Kidney tubule cell (primary cell): ENCODE results near the gene RBPJ.
A peak's percentile ranks its signal among the peaks of the same experiment; 100 is the strongest.

Experiments
- DNase-seq: peaks from one replicate; pipeline ENCODE4 v3.0.0-alpha.2; 2018; ENCODE audit warnings: low spot score

Gene RBPJ

DNA sequence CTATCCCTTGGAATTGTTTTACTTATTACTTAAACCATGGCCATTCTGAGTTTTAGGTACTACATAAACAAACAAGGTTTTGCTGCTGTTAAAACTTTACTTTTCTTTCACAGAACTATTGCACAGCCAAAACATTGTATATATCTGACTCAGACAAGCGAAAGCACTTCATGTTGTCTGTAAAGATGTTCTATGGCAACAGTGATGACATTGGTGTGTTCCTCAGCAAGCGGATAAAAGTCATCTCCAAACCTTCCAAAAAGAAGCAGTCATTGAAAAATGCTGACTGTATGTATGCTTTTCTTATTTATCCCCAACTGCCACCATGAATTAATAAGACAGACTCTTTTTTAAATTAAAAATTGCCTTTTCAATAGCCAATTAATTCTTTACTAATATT, 99.6 kb downstream of the RBPJ start:
- no peak for DNase-seq

DNA sequence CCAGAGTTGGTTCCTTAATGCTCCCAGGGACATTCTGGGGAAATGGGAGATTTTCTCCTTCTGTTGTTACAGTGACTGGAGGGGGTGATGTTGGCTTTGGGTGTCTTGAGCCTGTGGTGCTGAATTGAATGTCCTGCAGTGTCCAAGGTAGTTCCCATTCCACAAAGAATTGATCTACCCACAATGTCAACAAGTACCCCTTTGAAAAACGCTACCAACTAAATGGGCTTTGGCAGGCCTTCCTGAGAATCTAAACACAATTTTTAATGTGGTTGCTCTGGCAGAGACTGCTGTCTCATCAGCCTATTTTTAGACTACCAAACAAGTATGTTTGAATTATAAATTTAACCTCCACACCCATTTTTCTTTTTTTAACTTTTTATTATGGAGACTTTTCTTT, 100.1 kb downstream of the RBPJ start:
- no peak for DNase-seq

GRCh38 chr4:26424153-26424552, 103.3 kb downstream of the RBPJ start:
- DNase-seq, result no peak

DNA sequence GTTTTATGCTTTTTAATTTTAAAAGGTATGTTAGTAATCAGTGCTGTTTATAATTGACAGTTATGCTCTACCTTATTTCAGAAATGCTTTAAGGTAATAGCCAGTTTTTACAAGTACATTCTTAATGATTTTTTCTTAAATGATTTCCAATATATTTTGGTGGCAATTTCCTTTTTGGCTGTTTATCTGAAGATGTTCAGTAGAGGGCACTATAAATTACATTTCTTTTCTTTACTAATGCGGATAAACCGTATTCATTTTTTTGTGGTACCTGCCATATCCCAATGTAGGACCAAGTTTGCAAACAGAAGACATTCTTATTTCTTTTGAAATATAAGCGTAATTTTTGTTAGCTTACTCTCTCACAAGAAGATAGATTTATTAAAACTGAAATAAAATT, 104.0 kb downstream of the RBPJ start:
- DNase-seq, result no peak

DNA sequence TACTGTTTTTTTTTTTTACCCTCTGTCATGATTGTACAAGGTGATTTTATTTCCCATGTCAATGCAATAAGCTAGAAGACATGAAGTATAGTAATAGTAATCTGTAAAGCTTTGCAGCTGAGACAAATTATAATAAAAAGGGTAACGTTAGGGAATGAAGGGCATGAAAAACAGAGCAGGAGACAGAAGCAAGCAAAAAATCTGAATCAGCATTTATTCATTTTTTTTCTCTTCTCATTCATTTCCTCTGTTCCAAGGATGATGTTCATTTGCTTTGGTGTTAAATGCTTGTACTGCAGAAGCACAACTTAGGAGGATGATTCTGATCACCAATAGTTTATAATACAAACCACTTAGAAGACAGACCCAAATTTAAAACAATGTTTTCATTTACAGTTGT, 105.1 kb downstream of the RBPJ start:
- DNase-seq, result no peak

DNA sequence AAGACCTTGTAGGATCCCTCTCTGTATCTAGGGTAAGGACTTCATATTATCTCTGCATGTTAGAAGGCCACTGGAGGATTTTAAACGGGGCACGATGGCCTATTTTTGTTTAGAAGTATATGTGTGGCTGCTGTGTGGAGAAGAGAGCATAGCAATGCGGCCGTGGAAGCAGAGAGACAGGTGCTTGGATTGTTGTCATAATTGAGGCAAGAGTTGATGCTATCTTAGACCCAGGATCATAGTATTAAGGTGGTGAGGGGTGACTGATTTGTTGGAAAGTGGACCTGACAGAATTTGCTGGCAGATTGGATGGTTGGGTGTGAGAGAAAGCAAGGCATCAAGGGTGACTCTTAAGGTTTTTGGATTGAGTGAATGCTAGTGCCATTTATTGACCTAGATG, 106.1 kb downstream of the RBPJ start:
- DNase-seq, result no peak

GRCh38 chr4:26429910-26430309, 109.1 kb downstream of the RBPJ start:
- DNase-seq, result no peak

GRCh38 chr4:26431461-26432180, 110.8 kb downstream of the RBPJ start:
- no peak for DNase-seq

DNA sequence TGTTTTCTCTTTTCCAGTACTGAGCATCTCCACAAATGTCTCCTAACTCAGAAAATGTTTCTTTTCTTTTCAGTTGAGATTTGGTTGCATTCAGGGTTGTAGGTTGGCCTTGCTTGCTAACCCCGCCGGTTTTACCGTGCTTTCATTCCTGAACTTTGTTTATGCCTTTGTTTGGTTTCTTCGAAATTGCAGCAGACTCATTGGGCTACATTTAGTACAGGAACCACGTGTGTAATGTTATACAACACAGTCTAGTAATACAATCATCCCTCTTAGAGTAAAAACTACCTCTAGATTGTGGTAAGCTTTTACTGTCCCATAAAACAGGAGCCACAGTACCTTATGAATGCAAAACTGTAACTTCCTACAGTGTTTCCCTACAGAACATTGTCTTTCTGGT, 111.6 kb downstream of the RBPJ start:
- DNase-seq, result no peak

- DNase-seq, result no peak
Measured at GRCh38 chr4:26433556-26433955, 112.7 kb downstream of the RBPJ start.

DNA sequence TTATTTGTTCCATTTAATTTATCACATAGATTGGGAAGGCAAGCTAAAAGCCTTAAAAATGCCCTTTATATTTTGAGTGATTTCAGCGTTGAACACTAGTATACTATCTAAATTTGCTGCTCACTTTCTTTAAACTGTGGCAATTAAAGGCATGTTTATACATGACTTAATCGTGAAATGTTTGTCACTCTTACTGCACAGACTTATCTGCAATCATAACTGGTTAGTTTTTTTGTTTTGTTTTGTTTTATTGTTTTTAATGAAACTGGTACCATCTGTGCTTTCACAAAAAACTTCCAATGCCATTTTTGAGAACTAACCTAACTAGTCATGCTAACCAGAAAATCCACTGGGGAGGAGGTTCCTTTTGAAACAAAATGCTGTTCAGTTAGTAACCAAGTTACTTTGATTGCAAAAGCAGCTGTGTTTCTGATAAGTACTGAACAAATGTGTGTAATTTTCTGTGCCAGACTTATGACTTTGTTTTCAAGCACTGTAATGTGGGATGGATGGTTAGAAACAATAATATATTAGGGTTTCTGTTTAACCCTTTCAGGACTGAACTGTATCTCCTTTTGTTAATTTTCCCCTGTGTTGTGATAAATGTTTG, 113.3 kb downstream of the RBPJ start:
- DNase-seq, result no peak

- DNase-seq, result peak; percentile 68
Measured at GRCh38 chr4:26441102-26441501, 120.3 kb downstream of the RBPJ start.

DNA sequence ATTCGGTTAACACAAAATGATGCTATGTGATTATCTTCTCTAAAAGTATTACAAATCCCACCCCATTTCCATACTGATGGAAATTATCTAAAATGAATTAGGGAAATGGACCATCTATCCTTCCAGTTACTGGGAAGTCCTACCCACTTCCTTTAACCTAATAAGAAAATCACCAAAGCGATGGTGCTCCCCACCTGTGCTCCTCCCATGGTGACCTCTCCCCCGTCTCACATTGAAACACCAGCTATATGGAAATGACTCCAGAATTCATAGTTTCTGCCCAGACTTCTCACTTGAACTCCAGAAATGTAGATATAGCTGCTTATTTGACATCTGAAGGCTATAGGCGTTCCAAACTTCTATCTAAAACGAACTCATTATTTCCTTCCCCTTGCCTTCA, 121.0 kb downstream of the RBPJ start:
- no peak for DNase-seq

DNA sequence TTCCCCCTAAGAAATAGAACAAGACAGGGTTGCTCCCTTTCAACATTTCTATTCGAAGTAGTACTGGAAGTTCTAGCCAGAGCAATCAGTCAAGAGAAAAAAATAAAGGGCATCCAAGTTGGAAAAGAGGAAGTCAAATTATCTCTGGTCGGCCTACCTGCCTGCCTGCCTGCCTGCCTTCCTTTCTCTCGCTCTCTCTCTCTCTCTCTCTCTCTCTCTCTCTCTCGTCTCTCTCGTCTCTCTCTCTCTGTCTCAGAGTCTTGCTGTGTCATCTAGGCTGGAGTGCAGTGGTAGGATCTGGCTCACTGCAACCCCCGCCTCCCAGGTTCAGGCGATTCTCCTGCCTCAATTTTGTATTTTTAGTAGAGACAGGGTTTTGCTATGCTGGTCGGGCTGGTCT, 126.6 kb downstream of the RBPJ start:
- no peak for DNase-seq

DNA sequence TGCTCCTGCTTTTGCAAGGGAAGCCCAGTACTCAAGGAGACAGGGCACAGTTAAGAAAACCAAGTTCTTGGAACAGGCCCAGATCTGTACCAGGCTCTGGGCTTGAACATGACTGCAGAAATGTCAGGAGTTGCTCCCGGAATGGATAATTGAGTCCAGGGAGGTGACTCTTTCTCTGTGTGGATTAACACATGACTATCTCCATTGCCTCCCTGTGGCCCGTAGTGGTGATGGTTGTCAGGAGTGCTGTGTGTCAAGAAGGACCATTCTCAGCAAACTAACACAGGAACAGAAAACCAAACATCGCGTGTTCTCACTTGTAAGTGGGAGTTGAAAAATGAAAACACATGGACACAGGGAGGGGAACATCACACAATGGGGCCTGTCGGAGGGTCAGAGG, 129.6 kb downstream of the RBPJ start:
- DNase-seq, result no peak

DNA sequence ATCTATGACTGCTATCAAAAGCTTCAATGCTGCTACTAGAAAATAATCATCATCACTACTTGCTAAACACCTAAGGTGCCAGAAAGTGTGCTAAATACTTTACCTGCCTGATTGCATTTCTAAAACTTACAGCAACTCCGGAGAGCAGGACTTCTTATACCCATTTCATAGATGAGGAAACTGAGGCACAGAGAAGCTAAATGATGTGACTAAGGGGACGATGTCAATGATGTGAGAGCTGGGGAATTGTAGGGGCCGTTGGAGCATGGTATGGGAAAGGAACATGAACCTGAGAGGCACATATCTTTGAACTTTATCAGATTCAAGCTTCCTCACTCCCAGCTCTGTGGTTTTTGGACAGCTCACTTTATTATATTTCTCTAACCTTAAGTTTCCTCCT, 130.8 kb downstream of the RBPJ start:
- no peak for DNase-seq

DNA sequence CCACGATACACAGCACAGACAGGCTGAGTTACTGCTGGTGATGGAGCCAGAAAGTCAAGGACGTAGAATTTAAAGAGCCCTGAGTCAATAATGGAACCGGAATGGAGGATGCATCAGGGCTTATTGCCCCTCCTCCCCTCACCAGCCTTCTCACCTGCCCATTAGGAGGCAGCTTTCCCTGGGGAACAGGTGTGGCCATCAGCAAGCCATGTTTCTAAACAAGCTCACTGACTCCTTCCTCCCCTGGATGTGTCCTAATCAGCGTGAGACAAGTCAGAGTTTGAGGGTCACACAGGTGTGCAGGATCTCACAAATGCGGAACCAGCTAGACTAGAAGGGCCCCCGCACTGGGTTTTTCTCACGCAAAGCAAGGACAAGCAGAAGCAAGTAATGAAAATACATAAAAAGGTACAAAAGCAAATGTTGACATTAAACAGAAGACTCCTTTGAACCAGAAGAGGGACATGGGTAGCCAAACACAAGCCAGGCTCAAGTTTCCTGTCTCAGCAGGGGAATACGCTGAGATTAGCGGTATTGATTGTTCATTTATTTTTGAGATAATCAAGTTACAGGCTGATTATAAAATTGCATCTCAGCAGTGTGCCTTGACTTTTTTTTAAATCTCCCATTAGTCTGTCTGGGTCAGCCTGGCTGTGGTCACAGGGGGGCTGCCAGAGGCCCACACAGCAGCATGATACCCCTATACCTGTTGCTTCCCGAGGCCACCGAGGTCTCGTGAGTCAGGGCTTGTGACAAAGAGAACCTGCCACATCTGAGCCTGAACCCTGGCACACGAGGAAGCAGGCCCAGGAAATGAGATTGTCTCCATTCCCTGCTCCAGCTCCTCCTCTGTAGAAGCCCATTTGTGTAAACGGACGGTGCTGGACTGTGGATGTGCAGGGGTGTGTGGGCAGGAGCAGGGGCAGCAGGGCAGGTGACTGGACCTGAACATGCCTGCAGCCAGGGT, 132.0 kb downstream of the RBPJ start:
- DNase-seq, result no peak

- DNase-seq, result no peak
Measured at GRCh38 chr4:26454961-26455360, 134.1 kb downstream of the RBPJ start.

DNA sequence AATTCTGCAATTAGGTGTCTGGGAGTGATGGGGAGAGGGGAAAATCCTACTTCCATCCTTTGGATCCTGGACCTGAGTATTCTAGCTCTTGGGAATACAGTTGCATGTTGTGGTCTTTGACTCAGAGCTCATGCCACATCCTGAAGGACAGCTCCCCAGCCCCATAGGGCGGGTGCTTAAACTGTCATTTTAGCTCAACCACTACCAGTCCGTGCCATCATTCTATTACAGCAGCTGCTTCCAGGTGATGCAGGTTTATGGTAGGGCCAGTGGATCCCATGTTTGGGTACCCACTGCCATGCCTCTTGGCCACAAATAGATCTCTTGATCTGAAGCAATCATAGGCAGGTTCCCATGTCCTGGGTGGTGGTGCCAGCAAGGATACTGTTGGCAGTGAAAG, 134.8 kb downstream of the RBPJ start:
- DNase-seq, result no peak

DNA sequence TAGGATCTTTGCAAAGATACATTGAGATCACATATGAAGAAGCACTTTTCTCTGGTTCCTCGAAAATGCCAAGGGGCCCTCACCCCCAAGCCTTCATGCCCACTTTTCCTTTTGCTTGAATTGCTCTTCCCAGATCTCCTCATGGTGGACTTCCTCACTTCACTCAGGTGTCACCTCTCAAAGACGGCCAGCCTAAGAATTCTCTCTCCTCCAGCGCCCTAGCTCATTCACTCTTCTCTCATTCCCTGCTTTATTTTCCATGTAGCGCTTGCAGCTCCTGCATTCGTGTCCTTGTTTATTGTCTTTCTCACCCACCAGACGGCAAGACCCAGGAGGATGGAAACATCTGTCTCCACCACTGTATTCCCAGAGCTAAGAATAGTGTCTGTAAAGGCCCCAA, 136.6 kb downstream of the RBPJ start:
- DNase-seq, result no peak

GRCh38 chr4:26458157-26458561, 137.3 kb downstream of the RBPJ start:
- DNase-seq, result no peak

DNA sequence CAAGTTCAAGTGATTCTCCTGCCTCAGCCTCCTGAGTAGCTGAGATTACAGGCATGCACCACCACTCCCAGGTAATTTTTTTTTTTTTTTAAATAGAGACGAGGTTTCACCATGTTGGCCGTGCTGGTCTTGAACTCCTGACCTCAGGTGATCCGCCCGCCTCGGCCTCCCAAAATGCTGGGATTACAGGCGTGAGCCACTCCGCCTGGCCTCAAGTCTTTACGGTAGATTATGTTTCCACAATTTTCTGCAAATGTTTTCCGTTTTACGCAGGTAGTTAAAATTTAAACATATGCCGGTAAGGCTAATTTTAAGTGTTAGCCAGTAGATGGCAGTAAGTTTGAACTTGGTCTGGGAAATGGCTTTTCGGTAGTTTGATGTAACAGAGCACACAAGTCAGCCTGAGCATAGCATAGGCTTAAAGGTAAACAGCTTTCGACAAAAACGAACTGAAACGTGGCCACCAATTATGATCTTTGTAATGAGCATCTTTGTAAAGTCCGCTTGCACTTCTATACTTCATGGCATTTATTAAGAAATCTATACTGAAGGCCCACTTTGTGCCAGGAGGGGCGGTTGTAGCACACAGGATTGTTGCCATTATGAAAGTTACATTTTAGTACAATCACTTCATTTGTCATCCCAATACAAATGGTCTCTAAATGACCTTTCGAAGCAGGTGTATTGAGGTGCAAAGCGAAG, 138.4 kb downstream of the RBPJ start:
- peak; percentile 83 for DNase-seq
